HG02678 (cell line): Measurements from ENCODE around the gene EIF4EBP2.

Experiments used
- ATAC-seq: cut with Tn5 transposase; IDR thresholded peaks from one replicate; pipeline ENCODE4 v1.9.1; 2021; ENCODE audit warnings: mild to moderate bottlenecking, moderate library complexity; ENCODE audit not compliant: unreplicated experiment

Gene EIF4EBP2

DNA sequence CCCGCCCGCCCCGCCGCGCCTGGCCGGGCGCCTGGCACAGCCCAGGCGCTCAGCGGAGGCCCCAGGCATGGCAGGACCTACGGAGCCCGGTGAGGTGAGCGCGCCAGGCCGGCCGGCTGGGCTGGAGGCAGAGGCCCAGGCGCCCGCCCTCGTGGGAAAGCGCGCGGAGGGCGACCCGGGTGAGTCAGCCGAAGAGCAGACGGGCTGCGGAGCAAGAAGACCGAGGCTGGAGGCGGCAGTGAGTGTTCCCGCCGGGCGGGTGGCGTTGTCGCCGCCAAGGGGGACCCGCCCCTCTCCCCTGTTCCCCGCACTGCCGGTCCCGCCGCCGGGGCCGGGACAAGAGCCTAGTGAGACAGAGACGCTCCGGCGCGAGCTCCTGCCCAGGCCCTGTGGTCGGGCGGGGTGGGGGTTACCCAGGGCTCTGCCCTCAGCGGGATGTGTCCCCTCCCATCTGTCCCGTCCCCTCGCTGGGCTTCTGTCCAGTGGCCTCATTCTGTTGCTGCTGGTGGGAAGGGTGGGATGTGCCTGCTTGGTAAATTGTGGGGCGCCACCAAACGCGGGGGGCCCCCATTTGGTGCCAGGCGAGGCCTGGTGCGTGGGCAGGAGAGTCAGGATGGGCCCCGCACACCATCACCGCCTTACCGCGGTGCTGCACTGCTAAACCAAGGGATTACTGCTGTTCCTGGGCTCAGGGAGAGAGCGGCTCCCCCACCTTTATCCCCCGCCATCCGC lies 54.5 kb downstream of the EIF4EBP2 start:
- no peak for ATAC-seq

DNA sequence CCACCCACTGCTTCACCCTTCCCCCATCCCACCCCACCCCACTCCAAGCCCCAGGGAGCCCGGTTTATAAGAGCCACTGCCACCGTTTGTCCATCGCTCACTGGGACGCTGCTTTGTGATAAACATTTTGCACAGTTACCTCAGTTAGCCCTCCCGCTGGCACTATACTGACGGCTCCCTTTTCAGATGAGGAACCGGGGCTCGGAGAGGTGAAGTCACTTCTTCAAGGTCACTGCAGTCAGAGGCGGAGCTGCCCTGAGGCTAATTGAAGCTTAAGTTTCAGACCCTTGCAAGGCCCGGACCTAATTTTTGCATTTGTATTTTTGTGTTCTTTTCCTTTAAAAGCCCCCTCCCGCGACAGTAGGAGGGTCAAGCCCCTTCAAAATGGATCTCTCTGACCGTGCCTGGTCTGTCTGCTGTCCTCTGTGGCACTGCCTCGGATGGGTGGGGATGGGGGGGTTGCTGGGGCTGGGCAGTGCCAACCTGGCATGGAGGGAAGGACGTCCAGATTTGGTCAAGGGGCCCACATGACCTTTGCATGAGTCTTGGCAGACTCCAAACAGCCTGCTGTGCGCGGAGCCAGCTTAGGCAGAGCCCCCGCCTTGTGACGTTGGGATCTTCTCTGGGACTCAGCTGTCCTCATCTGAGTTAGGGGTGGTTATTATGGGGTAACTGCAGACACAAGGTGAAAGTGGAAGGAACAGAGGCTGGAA lies 55.3 kb downstream of the EIF4EBP2 start:
- ATAC-seq, result no peak

DNA sequence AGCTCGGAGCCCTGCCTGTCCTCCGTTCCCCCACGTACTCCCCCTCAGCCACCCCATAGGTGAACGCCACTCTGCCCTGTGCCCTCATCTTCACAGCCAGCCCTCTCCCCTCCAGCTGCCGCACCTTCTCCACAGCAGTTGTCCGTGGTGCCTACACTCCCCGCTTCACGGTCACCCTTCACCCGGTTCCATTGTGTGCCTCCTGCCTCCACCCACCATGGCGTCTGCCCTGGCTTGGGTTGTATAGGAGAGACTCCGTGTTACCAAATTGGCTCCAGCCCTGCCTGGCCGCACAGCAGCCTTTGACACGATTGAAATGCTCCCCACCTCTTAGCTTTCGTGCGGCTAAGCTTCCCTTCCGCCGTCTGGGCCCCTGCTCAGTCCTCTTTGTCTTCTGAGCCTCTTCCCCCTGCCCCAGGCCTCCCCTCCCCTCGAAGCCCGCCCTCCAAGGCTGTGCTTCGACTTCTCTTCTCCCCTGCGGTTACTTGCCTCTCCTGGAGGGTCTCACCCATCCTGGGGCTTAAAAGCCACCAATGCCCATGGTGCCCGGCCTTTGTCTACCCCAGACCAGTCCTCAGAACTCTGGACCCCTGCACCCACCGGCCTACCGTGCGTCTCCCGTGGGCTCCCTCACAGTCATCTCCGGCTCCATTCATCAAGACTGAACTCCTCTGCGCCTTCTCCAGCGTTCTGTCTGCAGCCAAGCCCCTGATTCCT lies 56.0 kb downstream of the EIF4EBP2 start:
- ATAC-seq, result no peak

DNA sequence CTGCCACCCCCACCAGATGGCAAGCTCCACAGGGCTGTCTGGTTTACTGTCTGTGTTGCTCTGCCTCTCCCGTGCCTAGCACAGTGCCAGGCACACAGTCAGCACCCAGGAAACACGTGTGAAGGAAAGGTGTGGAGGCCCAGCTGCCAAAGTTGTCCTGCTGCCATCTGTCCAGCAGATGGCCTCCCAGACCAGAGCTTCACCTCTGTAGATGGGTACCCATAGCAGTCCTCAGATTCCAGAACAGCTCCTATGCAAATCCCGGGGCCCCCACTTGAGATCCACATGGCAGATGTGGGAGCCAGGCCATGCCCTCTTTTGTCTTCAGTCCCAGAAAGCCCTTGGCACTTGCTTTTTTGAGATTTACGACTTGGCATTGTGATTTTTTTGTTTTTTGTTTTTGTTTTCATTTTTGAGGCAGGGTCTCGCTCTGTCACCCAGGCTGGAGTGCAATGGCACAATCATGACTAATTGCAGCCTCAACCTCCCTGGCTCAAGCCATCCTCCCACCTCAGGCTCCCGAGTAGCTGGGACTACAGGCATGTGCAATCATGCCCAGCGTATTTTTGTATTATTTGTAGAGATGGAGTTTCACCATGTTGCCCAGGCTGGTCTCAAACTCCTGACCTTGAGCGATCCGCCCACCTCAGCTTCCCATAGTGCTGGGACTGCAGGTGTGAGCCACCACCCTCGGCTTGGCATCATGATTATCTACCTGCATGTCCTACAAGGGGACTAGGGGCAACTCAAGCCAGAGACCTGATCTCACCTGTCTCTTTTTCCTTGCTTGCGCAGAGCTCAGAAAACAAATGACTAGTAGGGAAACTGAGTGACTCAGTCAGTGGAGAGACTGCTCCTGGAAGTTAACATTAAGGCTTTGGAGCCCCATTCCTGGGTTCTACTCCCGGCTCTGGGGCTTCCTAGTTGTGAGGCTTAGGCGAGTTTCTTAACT lies 57.7 kb downstream of the EIF4EBP2 start:
- no peak for ATAC-seq

DNA sequence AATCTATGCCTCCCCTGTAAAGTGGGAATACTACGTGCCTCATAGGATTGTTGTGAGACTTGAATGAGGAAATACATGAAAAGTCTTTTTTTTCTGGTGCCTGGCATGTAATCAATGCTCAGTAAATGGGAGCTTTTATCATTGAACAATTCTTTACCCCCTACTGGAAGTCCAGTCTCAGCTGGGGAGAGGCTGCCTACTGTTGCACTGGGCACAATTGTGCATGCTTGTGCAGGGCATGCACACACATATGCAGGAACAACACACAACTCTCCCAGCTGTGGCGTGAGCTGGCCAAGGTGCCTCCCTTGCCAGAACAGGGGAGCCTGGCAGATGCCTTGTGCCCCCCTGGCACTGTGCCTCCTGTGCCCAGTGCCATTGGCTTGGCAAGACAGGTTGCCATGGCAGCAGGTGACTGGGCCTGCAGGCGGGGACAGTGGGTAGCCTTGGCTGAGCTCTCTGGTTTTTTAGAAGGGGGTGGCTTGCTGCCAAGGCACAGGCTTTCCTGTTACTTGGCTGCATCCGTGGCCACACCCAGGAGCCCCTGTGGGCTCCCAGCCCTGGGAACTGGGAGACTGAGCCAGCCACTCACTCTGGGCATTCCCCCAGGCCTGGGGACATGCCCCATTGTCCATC lies 58.5 kb downstream of the EIF4EBP2 start:
- no peak for ATAC-seq

DNA sequence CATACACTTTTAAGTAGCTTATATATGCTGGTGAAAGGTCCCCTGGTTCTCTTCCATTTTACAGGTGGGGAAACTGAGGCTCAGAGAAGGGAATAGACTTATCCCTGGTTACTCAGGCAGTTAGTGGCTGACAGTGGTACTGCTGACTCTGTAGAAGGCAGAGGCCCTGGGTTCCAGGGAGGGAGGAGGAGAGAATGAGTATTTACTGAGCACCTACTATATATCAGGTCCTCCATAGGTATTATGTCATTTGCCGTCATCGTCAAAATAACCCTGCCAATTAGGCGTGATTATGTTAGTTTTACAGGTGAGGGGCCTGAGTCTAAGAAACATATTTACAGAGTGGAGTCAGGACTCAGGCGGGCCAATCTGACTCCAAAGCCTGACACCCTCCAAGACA lies 61.3 kb downstream of the EIF4EBP2 start:
- no peak for ATAC-seq

DNA sequence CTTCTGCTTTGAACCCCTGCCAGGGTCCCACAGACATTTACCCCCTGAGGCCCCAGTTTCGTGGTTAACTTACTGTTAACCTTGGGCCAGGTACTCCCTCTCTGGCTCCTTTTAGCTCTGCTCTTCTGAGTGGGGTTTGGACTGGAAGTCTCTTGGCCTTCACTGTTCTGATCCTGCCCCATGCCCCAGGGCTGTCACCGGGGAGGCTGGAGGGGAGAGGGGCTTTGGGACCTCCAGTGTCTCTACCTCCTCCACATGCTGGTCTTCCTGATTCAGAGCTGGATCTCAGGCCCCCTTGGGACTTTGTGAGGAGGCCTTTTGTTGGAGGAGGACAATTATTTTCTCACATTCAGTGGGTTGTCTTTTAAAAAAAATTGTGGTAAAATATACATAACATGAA lies 61.9 kb downstream of the EIF4EBP2 start:
- no peak for ATAC-seq

DNA sequence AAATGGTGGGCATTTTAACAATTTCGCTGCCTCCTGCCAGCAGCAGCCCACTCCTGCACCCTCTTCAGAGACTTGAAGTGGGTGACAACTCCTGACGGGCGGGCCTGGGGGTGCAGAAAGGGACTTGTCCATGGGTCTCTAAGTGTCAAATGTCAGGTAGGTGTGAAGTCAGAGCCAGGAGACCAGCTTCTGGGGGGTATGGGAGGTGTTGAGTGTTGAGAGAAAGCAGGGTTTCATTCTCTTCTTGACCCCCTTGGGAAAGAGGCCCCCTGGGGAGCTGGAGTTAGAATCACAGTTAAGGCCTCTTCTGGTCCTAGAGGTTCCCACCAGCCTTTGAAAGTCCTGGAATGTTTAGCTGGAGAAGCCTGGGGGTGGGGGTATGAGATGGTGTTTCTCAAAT lies 63.0 kb downstream of the EIF4EBP2 start:
- no peak for ATAC-seq

DNA sequence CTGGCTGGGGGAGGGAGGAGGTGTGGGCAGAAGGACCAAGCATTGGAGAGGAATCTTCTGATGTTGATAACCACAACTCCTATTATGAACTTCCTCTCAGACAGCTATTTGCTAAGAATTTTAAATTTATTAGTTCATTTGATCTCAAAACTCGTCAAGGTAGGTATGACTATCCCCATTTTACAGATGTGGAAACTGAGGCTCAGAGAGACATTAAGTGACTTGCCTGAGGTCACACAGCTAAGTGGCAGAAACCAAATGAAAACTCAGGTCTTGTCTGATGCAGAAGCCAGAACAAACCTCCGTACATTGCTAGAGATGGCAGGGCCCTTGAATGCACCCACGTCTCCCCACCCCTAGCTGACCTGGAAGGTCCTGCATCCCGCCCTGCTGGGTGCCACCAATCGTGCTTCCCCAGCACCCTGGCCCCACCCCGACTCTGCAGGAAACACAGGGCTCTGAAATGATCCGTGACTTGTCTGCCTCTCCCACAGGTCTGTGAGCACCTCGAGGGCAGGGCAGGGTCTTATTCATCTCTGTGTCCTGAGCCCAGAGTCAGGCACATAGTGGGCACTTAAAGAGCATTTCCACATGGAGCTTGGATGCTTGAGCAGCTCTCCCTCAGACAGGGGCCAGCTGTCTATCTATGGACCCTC lies 69.0 kb downstream of the EIF4EBP2 start:
- no peak for ATAC-seq

DNA sequence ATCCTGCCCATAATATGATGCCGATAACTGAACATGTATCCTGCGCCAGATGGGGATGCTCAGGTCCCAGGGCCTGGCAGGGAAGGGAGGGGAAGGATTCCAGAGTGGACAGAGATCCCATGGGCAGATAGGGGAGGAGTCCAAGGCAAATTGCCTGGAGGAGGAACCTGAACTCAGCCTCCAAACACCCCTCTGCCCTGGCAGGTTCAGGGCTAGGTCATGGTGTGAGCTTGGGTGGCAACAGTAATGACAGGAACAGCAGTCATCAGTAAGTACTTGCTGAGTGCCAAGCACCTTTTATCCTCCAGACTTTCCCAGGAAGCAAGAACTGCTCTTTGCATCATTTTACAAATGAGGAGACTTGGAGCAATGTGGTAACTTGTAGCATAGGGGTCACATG lies 70.8 kb downstream of the EIF4EBP2 start:
- ATAC-seq, result no peak

DNA sequence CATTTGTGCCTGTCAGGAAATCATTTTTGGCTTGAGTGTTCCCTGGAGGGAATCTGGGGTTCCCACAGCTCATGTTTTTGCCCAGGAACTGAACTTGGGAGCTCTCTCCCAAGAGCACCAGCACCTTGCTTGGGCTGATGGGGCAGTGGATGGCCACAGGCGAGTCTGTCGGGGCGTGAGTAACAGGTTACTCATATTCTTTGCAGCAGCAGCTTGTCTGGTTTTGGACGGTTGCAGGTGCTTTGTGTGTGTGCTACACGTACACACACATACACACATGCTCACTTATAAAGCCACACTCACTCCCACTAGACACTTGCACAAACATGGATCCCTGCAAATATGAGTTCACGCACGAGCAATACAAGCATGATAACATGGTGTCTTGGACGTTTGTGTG lies 71.7 kb downstream of the EIF4EBP2 start:
- no peak for ATAC-seq

DNA sequence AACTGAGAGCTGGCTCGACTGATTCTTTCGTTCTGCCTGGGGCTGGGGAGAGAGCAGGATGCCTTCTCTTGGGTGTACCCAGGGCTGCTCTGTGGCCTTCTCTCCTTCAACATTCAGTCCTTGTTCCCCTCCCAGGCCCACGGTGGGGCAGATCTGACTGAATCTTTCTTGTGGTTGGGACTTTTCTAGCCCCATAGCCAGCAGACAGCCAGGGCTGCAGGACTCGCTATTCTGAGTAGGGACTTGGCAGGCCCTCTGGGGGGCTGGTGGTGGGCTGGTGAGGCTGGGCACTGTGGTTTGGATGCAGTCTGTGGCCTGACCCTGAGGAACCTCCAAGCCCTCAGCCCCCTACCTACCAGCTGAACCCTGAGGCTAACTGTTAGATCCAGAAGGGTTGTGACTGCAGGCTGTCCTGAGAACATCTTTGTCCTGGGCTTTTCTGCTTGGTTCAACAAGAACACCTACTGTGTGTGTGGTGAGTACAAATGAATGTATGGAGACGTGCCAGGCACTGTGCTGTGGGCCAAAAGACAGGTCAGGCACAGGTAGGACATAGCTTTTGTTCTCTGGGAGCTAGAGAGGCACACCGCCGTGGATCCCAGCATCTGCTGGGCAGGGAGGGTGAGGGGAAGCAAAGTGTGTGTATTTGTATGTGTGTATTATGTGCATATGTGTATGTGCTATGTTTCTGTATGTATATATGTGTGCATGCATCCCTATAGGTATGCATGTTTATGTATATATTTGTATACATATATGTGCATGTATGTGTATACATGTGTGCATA lies 72.5 kb downstream of the EIF4EBP2 start:
- no peak for ATAC-seq

DNA sequence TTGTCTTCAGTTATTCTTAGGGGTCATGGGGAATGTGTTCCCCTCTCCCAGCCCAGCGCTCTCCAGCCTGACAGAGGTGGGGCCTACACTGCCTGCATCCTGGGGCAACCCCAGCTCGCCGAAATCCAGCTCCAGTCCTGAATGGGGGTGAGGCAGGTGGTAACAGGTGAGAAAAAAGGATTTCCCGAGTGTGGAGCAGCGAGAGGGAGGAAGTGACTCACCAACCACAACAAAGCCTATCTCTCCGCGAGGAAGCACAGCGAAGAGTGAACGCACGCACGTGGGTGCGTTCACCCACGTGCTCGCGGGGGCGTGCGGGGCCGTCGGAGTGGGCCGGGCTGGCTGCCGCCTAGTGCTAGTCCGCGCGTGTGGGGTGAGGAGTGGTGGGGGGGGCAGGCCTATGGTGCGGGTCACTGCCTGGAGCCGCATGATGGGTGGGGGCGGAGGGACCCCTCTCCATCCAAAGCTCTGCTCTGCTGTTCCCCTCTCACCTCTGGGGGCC lies 73.8 kb downstream of the EIF4EBP2 start:
- ATAC-seq, result no peak
